GM18526 (cell line): ENCODE measurements around the gene MOCS3.

Experiments used
- POLR2A ChIP-seq: IDR thresholded peaks from 3 replicates; pipeline ENCODE4 v1.6.1; 2011; ENCODE audit not compliant: insufficient read length; ENCODE audit errors: extremely low read depth

MOCS3 gene

GRCh38 chr20:51011479-51011878, 52.9 kb downstream of the MOCS3 start:
- TF ChIP-seq POLR2A: no peak

GRCh38 chr20:51012357-51012756, 53.7 kb downstream of the MOCS3 start:
- TF ChIP-seq POLR2A: no peak
